HG02798 (cell line): ENCODE results near the gene RAD9B.
"Not testable (repeated sequence)": the region's sequence is repeated elsewhere in the genome, so short reads cannot be mapped to it uniquely, and the experiment has no call there.

ENCODE experiments used
- ATAC-seq: cut with Tn5 transposase; IDR thresholded peaks from one replicate; pipeline ENCODE4 v1.9.1; 2021; ENCODE audit warnings: mild to moderate bottlenecking; ENCODE audit not compliant: unreplicated experiment, poor library complexity

Gene RAD9B

DNA sequence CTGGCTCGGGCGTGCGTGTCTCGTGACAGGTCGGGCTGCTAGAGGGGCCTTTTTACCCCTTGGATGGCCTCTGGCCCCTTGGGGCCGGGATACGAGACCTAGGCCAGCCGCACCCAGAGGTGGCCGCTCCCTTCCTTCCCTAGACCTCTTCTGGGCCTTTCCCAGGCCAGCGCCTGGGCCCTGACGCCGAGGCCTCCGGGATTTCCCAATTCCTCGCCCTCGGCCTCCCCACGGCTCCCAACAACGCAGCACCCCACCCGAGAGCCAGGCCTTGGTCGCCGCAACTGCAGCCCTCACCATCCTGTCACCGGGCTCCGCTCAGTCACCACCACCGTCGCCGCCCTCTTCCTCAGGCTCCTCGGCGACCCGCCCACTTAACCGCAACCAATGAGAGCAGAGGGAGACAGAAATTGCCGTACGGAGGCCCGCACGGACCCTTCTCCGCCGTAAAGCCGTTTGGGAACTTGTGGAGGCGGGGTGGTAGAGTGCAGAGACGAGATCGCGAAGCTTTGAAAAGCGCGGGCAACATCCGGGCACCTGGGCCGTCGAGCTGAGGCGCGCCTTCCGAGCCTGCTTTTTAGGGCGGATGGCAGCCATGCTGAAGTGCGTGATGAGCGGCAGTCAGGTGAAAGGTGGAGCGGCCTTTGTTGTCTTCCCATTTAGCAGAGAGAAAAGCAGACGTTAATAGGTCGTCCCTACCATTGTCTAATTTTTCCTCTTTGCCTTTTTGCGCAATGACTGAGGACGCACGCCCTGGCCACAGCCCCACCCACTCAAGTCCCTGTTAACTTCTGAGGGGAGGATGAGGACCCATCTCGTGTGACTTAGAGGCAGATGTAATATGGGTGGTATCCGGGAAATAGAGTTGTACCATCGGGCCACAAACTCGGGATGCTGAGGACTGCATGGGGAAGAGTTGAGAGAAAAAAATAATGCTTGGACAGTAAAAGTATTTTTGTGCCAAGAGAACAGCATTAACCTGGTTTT is at the start of gene RAD9B, which contains the start of gene VPS29:
Gene RAD9B, plus strand, starts transcription at position 580 of the 987 bp plus-strand sequence. Its CDS starts 7 bp downstream, at position 587.
Gene VPS29, minus strand, starts transcription at position 360 of the 987 bp plus-strand sequence. Its CDS starts 60 bp downstream, at position 300.
- ATAC-seq, result peak; percentile 94

DNA sequence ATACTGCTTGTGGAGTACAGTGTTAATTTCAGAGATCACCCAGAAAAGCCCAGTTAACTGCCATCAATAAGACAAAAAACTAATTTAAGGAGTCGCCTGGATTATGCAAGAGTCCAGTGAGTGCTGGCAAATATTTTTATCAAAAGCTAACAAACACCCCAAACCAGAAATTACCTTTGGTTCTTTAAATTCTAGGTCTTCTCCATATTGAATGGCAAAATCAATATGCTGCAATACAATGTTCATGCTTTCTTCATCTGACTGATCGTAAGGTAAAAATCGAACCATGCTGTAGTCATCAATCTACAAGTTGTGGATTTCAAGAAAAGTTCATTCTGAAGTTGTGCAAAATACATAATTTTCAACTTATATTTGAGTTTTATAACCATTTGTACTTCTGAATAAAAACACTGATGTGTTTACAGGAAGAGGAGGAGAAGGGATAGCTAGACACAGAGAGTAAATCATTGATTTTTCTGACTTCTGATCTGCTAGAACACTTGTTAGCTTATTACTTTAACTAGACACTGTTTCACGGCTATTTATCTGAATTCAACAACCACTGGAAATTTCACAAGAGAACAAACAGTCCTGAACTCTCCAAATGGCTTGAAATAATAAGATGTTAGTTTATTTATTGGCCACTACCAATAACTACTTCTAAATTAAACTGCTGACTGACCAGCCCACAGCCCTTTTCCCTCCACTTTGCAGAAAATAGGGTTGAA is 48.4 kb upstream of the RAD9B start:
- no peak for ATAC-seq

GRCh38 chr12:110458756-110459155 is 43.4 kb upstream of the RAD9B start:
- no peak for ATAC-seq

DNA sequence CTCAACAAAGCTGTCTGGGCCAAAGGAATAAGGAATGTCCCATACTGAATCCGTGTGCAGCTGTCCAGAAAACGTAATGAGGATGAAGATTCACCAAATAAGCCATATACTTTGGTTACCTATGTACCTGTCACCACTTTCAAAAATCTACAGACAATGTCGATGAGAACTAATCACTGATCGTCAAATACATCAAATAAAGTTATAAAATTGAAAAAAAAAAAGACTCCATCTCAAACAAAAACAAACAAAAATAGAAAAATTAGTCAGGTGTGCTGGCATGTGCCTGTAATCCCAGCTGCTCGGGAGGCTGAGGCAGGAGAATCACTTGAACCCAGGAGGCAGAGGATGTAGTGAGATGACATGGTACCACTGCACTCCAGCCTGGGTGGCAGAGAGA is 40.9 kb upstream of the RAD9B start:
- not testable (repeated sequence) for ATAC-seq

- ATAC-seq, result no peak
Observed at GRCh38 chr12:110465024-110465423, 37.1 kb upstream of the RAD9B start.

GRCh38 chr12:110465765-110466164 is 36.4 kb upstream of the RAD9B start:
- ATAC-seq, result not testable (repeated sequence)

- ATAC-seq, result no peak
Observed at GRCh38 chr12:110466791-110467190, 35.3 kb upstream of the RAD9B start.

GRCh38 chr12:110467847-110468213 is 34.3 kb upstream of the RAD9B start:
- ATAC-seq, result no peak

- peak; percentile 83 for ATAC-seq
Observed at GRCh38 chr12:110468214-110469048, 33.7 kb upstream of the RAD9B start, which contains the start of the genes FAM216A and GPN3. FAM216A (plus strand) TSS chr12:110468845; CDS start chr12:110468876, 31 bp downstream. GPN3 (minus strand) TSS chr12:110468257; CDS start chr12:110468203, 54 bp downstream.

DNA sequence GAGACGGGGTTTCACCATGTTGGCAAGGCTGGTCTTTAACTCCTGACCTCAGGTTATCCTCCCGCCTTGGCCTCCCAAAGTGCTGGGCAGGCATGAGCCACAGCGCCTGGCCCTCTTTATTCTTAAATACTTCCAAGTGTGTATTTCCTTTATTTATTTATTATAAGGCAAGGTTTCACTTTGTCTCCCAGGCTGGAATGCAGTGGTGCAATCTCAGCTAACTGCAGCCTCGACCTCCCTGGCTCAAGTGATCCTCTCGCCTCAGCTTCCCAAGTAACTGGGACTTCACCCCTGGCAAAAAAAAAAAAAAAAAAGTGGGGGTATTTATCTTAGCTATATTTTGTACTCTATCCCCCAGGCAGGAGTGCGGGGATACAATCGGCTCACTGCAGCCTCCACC is 26.7 kb upstream of the RAD9B start:
- ATAC-seq, result no peak

DNA sequence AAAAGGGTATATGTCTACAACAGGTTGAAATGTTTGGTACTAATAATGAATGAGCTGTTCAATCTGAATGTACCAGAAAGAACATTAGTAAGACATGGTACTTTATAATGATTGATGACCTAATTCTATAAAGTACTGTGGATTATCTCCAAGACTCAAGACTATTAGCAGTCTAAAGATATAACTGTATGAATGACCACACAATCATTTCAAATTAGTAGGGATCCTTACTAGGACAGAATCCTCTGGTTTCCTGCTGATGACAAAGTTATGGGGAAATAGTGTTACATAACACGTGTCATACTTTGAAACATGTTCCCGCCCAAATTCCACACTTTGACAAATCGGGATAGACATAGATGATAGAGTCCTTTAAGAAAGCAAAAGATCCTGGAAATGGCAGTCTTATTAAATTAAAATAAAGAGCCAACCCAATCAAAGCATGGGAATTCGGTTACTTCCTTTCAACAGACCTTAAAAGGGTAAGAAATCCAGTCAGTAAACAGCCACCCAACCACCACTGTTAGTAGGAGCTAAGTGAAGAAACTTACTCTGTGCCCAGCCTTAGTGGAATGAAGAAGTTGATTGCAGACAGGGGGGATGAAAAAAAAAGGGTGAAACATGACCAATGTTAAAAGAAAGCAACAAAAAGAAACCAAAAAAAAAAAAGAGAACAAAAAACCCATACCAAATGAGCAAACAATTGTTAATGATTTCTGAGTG is 3.0 kb upstream of the RAD9B start:
- no peak for ATAC-seq

GRCh38 chr12:110501399-110501751 is 756 bp upstream of the RAD9B start:
- ATAC-seq, result no peak

- no peak for ATAC-seq
Observed at GRCh38 chr12:110503432-110503831, 1.3 kb downstream of the RAD9B start.

DNA sequence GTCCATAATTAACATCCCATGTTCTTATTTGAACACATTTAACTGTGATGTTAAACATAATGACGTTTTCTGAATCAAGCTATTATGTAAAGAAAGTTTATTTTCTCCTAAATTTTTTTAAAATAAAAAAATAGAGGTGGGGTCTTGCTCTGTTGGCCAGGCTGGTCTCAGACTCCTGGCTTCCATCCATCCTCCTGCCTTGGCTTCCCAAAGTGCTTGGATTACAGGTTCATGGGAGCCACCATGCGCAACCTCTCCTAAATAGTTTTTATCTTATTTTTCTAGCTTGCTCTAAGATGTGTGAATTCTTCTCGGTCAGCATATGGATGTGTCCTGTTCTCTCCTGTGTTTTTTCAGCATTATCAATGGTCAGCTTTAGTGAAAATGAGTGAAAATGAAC is 3.2 kb downstream of the RAD9B start:
- ATAC-seq, result no peak

DNA sequence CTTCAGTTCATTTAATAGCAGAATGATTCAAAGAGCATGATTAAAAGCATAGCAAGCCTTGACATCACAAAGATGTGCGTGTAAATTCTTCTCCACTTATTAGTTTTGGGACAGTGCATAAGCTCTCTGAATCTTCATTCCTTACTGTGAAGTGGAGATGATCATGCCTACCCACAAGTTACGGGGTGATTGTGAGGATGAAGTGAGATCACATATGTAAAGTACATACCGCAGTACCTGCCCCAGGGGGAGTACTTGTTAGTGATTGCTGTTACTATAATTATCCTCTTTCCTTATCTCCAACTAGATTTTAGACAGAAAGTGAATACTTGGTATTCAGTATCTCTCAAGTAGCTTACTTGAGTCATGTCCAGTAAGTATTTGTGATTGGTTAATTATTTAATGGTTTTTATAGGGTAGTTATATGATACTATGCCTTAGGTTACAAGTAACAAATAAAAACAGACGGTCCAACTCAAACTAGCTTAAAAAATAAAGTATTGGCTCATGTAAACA is 6.0 kb downstream of the RAD9B start:
- ATAC-seq, result no peak

GRCh38 chr12:110513842-110514241 is 11.7 kb downstream of the RAD9B start:
- no peak for ATAC-seq

GRCh38 chr12:110514363-110514762 is 12.2 kb downstream of the RAD9B start:
- ATAC-seq, result no peak

DNA sequence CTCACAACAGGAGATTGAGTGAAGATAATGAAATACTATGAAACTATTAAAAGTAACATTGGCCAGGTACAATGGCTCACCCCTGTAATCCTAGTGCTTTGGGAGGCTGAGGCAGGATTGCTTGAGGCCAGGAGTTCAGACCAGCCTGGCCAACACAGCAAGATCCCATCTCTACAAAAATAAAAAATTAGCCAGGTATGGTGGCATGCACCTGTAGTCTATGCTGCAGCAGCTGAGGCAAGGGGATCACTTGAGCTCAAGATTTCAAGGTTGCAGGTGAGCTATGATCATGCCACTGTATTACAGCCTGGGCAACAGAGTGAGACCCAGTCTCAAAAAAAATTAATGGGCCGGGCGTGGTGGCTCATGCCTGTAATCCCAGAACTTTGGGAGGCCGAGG is 14.9 kb downstream of the RAD9B start:
- ATAC-seq, result no peak

- not testable (repeated sequence) for ATAC-seq
Observed at GRCh38 chr12:110518014-110518413, 15.9 kb downstream of the RAD9B start.
